ENCODE data around the gene MITF. TPM values are rescaled to one million over a fixed set of nuclear protein-coding genes. Genes with fewer than 3 reads are reported as not detected.

Gene MITF
- polyA plus RNA-seq, 3 donors from 2014 or later = 0.68 to 2.3 TPM; not detected in 1

DNA sequence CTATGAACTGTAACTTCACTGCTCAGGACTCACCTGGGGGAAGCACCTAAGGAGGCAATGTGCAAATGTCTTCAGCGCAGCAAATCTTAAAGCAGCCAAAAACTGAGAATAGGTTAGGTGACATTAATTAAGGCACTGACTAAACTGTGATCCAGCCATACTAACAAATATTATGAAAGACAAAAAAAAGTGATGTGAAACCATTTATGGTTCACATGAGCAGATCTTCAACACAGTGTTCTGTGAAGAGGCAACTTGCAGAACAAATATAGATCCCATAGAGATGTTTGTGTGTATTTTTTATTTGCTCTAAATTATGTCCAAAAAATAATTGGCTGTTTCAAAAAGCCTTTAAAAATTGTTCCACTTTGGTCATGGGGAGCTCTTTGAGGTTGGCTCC, 24.1 kb upstream of the MITF start:
- Mint-ChIP-seq H3K4me1 (no peaks in the 10 kb centered on the region), H3K27me3 (ENCODE audit: low read depth in 3 of 3) (peaks cover 0 to 3% (median 2%) of the 10 kb centered on the region in 3 donors), H3K27ac (no peak overlapping the region), H3K36me3 (no peaks in the 10 kb centered on the region), H3K9me3 (peaks cover 0 to 5% (median 3%) of the 10 kb centered on the region in 6 donors), H3K4me3 (no peak overlapping the region)
- DNase-seq = no peak

DNA sequence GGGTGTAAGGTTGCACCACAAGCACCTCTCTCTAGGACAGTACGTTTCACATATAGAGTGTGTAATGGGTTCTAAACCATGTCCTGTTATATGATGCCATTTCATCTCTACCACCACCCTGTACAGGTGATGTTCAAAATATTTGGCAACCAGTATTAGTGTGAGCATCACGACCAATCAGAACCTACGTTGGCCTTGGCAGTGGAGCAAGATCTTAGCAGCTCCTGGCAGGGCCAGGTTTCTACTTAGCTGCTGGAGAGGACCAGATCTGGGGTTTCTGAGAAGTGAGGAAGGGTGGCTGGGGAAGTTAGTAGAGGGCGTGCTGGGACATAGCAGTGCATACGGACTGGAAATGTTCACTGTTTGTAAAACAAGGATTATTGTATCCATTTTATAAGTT, 23.1 kb upstream of the MITF start:
- H3K9me3 Mint-ChIP-seq = peaks cover 0 to 5% (median 3%) of the 10 kb centered on the region in 6 donors
- H3K36me3 Mint-ChIP-seq = no peaks in the 10 kb centered on the region
- DNase-seq = no peak
- H3K4me3 Mint-ChIP-seq = no peak overlapping the region
- no peak overlapping the region for H3K27ac Mint-ChIP-seq
- no peaks in the 10 kb centered on the region for H3K4me1 Mint-ChIP-seq
- H3K27me3 Mint-ChIP-seq (ENCODE audit: low read depth in 3 of 3) = peaks cover 0 to 3% (median 0%) of the 10 kb centered on the region in 3 donors

- no peak overlapping the region for H3K4me3 Mint-ChIP-seq
- peaks cover 0 to 4% (median 1%) of the 10 kb centered on the region in 6 donors for H3K9me3 Mint-ChIP-seq
- no peaks in the 10 kb centered on the region for H3K4me1 Mint-ChIP-seq
- no peaks in the 10 kb centered on the region for H3K36me3 Mint-ChIP-seq
- DNase-seq = no peak
- H3K27ac Mint-ChIP-seq = no peak overlapping the region
- no peaks in the 10 kb centered on the region for H3K27me3 Mint-ChIP-seq (ENCODE audit: low read depth in 3 of 3)
Observed at GRCh38 chr3:69718866-69719586, 20.2 kb upstream of the MITF start.

- Mint-ChIP-seq H3K36me3 (no peaks in the 10 kb centered on the region), H3K27me3 (ENCODE audit: low read depth in 3 of 3) (no peaks in the 10 kb centered on the region), H3K27ac (no peak overlapping the region), H3K4me1 (no peaks in the 10 kb centered on the region), H3K9me3 (peaks cover 0 to 4% (median 1%) of the 10 kb centered on the region in 6 donors), H3K4me3 (no peak overlapping the region)
- DNase-seq = no peak
Observed at GRCh38 chr3:69719587-69720122, 19.6 kb upstream of the MITF start.

GRCh38 chr3:69720824-69721223, 18.4 kb upstream of the MITF start:
- Mint-ChIP-seq H3K4me1 (no peaks in the 10 kb centered on the region), H3K27ac (no peak overlapping the region), H3K4me3 (no peak overlapping the region), H3K36me3 (no peaks in the 10 kb centered on the region), H3K9me3 (peaks cover 0 to 4% (median 1%) of the 10 kb centered on the region in 6 donors), H3K27me3 (ENCODE audit: low read depth in 3 of 3) (no peaks in the 10 kb centered on the region)
- DNase-seq = no peak

GRCh38 chr3:69723389-69723788, 15.9 kb upstream of the MITF start:
- no peak for DNase-seq
- H3K36me3 Mint-ChIP-seq = no peaks in the 10 kb centered on the region
- H3K27me3 Mint-ChIP-seq (ENCODE audit: low read depth in 3 of 3) = no peaks in the 10 kb centered on the region
- H3K27ac Mint-ChIP-seq = no peak overlapping the region
- H3K4me3 Mint-ChIP-seq = no peak overlapping the region
- no peaks in the 10 kb centered on the region for H3K4me1 Mint-ChIP-seq
- H3K9me3 Mint-ChIP-seq = peaks cover 0 to 2% (median 0%) of the 10 kb centered on the region in 6 donors

GRCh38 chr3:69724722-69725435, 14.4 kb upstream of the MITF start:
- Mint-ChIP-seq H3K27ac (no peak overlapping the region), H3K4me1 (no peaks in the 10 kb centered on the region), H3K36me3 (no peaks in the 10 kb centered on the region), H3K27me3 (ENCODE audit: low read depth in 3 of 3) (no peaks in the 10 kb centered on the region), H3K9me3 (peaks cover 0 to 2% (median 0%) of the 10 kb centered on the region in 6 donors), H3K4me3 (no peak overlapping the region)
- no peak for DNase-seq

- H3K36me3 Mint-ChIP-seq = no peaks in the 10 kb centered on the region
- no peaks in the 10 kb centered on the region for H3K4me1 Mint-ChIP-seq
Observed at GRCh38 chr3:69725994-69726571, 13.2 kb upstream of the MITF start.

DNA sequence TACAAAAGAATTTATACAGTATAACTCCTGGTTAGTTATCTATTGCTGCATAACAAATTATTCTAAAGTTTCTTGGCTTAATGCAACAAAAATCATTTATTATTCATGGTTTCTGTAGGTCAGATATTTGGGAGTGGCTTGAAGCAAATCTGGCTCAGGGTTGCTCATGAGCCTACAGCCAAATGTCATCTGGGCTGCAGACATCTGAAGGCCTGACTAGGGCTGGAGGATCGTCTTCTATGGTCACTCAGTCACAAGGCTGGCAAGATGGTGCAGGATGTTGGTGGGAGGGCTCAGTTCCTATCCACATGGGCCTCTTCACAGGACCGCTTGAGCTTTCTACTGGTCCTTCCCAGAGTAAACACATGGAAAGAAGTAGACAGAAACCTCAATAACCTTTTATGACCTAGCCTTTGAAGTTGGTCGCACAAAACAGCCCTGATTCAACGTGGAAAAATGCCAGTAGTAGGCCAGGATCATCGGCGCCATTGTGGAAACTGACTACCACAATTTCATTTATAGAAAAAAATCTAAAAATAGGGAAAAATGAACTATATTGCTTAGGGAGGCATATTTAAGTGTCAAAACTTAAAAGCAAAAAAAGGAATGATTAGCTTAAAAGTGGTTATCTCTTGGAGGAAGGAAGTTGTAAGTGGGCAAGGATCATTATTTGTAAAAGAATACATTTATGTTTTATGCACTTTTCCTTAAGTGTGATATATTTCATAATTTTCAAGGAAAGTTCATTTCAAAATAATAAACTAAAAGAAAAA, 9.9 kb upstream of the MITF start:
- H3K27ac Mint-ChIP-seq = no peak overlapping the region
- H3K4me3 Mint-ChIP-seq = no peak overlapping the region
- DNase-seq = no peak
- H3K4me1 Mint-ChIP-seq = no peaks in the 10 kb centered on the region
- H3K36me3 Mint-ChIP-seq = no peaks in the 10 kb centered on the region
- peaks cover 0 to 3% (median 0%) of the 10 kb centered on the region in 6 donors for H3K9me3 Mint-ChIP-seq
- no peaks in the 10 kb centered on the region for H3K27me3 Mint-ChIP-seq (ENCODE audit: low read depth in 3 of 3)

More at GRCh38 chr3:69725994-69726571, 13.2 kb upstream of the MITF start:
- Mint-ChIP-seq H3K27ac (no peak overlapping the region), H3K9me3 (peaks cover 0 to 2% (median 0%) of the 10 kb centered on the region in 6 donors), H3K27me3 (ENCODE audit: low read depth in 3 of 3) (no peaks in the 10 kb centered on the region), H3K4me3 (no peak overlapping the region)
- no peak for DNase-seq

GRCh38 chr3:69731080-69731479, 8.2 kb upstream of the MITF start:
- H3K4me1 Mint-ChIP-seq = no peaks in the 10 kb centered on the region
- H3K4me3 Mint-ChIP-seq = no peak overlapping the region
- no peak overlapping the region for H3K27ac Mint-ChIP-seq
- peaks cover 0 to 3% (median 0%) of the 10 kb centered on the region in 3 donors for H3K27me3 Mint-ChIP-seq (ENCODE audit: low read depth in 3 of 3)
- no peak for DNase-seq
- no peaks in the 10 kb centered on the region for H3K36me3 Mint-ChIP-seq
- peaks cover 0 to 5% (median 0%) of the 10 kb centered on the region in 6 donors for H3K9me3 Mint-ChIP-seq

- peaks cover 0 to 7% of the 10 kb centered on the region in 2 donors for H3K4me1 Mint-ChIP-seq
- no peak overlapping the region for H3K27ac Mint-ChIP-seq
- H3K36me3 Mint-ChIP-seq = no peaks in the 10 kb centered on the region
- H3K4me3 Mint-ChIP-seq = no peak overlapping the region
- H3K27me3 Mint-ChIP-seq (ENCODE audit: low read depth in 3 of 3) = peaks cover 15 to 19% (median 18%) of the 10 kb centered on the region in 3 donors
- DNase-seq = no peak
- peaks cover 0 to 13% (median 3%) of the 10 kb centered on the region in 6 donors for H3K9me3 Mint-ChIP-seq
Observed at GRCh38 chr3:69735893-69736292, 3.4 kb upstream of the MITF start.

DNA sequence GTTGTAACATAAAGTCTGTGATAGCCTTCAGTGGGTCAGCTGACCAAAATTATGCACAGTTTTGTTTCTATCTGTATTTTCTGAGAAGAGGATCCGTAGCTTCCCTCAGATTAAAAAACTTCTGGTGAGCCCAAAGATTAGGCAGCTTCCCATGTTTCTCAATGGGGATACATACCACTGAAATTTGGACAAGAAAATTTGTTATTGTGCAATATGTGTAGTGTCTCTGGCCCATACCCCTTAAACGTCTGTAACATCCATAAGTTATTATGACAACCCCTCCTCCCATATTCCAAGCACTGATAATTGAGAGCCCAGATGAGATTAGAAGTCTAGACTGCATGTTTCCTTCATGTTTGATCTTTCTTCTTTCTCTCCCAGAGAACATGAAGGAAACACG, 1.9 kb upstream of the MITF start:
- DNase-seq = no peak
- peaks cover 0 to 7% of the 10 kb centered on the region in 2 donors for H3K4me1 Mint-ChIP-seq
- H3K27ac Mint-ChIP-seq = no peak overlapping the region
- no peak overlapping the region for H3K4me3 Mint-ChIP-seq
- no peaks in the 10 kb centered on the region for H3K36me3 Mint-ChIP-seq
- H3K27me3 Mint-ChIP-seq (ENCODE audit: low read depth in 3 of 3) = peaks cover 15 to 25% (median 18%) of the 10 kb centered on the region in 3 donors
- H3K9me3 Mint-ChIP-seq = peaks cover 0 to 15% (median 4%) of the 10 kb centered on the region in 6 donors

- Mint-ChIP-seq H3K4me3 (peak overlapping the region in 4 of 5 donors; percentile 8 to 60 (median 40)), H3K27ac (no peak overlapping the region), H3K36me3 (no peaks in the 10 kb centered on the region), H3K9me3 (peaks cover 0 to 15% (median 4%) of the 10 kb centered on the region in 6 donors), H3K4me1 (peaks cover 0 to 7% of the 10 kb centered on the region in 2 donors), H3K27me3 (ENCODE audit: low read depth in 3 of 3) (peaks cover 15 to 28% (median 18%) of the 10 kb centered on the region in 3 donors)
- no peak for DNase-seq
Observed at GRCh38 chr3:69738315-69738714, 949 bp upstream of the MITF start.
